Measurements from ENCODE around the gene SLC35B4.

DNA sequence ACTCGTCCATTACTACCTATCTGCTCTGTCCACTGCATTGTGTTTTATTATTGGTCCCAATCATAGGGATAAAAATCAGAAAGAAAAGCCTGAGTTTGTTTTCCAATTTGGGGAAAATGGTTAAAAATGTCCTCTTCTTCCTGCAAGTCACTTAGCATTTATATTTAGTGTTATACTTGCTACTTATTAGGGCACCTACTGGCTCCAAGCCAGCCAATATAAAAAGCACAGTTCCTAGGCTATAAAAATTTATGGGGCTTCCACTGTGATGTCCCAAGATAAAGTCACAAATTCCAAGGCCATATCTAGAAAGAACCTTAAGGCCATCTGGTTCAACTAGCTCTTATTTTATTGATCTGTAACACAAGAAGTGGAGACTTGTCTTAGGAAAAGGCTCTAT is 3.2 kb downstream of the SLC35B4 start:
- TF ChIP-seq, protein P1, sequence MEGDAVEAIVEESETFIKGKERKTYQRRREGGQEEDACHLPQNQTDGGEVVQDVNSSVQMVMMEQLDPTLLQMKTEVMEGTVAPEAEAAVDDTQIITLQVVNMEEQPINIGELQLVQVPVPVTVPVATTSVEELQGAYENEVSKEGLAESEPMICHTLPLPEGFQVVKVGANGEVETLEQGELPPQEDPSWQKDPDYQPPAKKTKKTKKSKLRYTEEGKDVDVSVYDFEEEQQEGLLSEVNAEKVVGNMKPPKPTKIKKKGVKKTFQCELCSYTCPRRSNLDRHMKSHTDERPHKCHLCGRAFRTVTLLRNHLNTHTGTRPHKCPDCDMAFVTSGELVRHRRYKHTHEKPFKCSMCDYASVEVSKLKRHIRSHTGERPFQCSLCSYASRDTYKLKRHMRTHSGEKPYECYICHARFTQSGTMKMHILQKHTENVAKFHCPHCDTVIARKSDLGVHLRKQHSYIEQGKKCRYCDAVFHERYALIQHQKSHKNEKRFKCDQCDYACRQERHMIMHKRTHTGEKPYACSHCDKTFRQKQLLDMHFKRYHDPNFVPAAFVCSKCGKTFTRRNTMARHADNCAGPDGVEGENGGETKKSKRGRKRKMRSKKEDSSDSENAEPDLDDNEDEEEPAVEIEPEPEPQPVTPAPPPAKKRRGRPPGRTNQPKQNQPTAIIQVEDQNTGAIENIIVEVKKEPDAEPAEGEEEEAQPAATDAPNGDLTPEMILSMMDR (IDR thresholded peaks at IDR 0.05) = no peak
- no peak for TF ChIP-seq POLR2A (IDR thresholded peaks at IDR 0.05)
- TF ChIP-seq EP300 (IDR thresholded peaks at IDR 0.05) = no peak
